ENCODE measurements around the gene CELF5. TPM values are rescaled to one million over a fixed set of nuclear protein-coding genes. Genes with fewer than 3 reads are reported as not detected.

The CELF5 gene
- total and polyA plus RNA-seq, 9 of the 15 experiments (the other 6 are each of a cell fraction or from before 2014, with no cell fraction given): 0.01 to 0.56 (median 0.22) TPM

- peak; percentile 66; the same call in 1 of the 2 replicates for TF ChIP-seq MYC (IDR thresholded peaks at IDR 0.05; ENCODE audit: low read depth, low read length)
- TF ChIP-seq MYC (CRISPR knock-in tag; IDR thresholded peaks at IDR 0.05; ENCODE audit: borderline replicate concordance, low read depth): no peak
- TF ChIP-seq NFIX (CRISPR knock-in tag; IDR thresholded peaks at IDR 0.05; ENCODE audit: low read depth): no peak
- TF ChIP-seq MAFG (tag; conservative IDR thresholded peaks at IDR 0.05): no peak
- no peak for TF ChIP-seq NRF1 (conservative IDR thresholded peaks at IDR 0.05 in 1 of 2, IDR thresholded peaks at IDR 0.05 in 1 of 2)
- TF ChIP-seq ZNF316 (IDR thresholded peaks at IDR 0.05): no peak
- no peak for TF ChIP-seq CBFB (CRISPR knock-in tag; IDR thresholded peaks at IDR 0.05)
- no peak for TF ChIP-seq ZFX (CRISPR knock-in tag; IDR thresholded peaks at IDR 0.05)
- peak; percentile 72 for TF ChIP-seq TRIM28 (IDR thresholded peaks at IDR 0.05)
- no peak for TF ChIP-seq ZC3H11A (IDR thresholded peaks at IDR 0.05; ENCODE audit: low read depth, low read length)
- no peak for TF ChIP-seq ZNF324 (CRISPR knock-in tag; IDR thresholded peaks at IDR 0.05)
- TF ChIP-seq MYBL2 (IDR thresholded peaks at IDR 0.05; ENCODE audit: low read depth): no peak
- TF ChIP-seq MYBL2 (CRISPR knock-in tag; IDR thresholded peaks at IDR 0.05; ENCODE audit: borderline replicate concordance): no peak
- TF ChIP-seq E2F4 (CRISPR knock-in tag; IDR thresholded peaks at IDR 0.05; ENCODE audit: low read depth): no peak
- TF ChIP-seq CTCF (IDR thresholded peaks at IDR 0.05 in 2 of 3, conservative IDR thresholded peaks at IDR 0.05 in 1 of 3; ENCODE audit: insufficient read depth in 2 of 3, low read depth in 1 of 3, low read length in 3 of 3): peak; percentile 29 to 51 (median 41); a peak in 4 of 6 replicates
- TF ChIP-seq SIRT6 (IDR thresholded peaks at IDR 0.05; ENCODE audit: low read depth, low read length): no peak
- no peak for TF ChIP-seq U2AF2 (optimal IDR thresholded peaks at IDR 0.05; ENCODE audit: low read depth, low read length)
- TF ChIP-seq, protein P1, sequence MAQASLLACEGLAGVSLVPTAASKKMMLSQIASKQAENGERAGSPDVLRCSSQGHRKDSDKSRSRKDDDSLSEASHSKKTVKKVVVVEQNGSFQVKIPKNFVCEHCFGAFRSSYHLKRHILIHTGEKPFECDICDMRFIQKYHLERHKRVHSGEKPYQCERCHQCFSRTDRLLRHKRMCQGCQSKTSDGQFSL (CRISPR knock-in tag; IDR thresholded peaks at IDR 0.05): no peak
- TF ChIP-seq, protein P1 (tag; IDR thresholded peaks at IDR 0.05): no peak
- TF ChIP-seq, protein P2, sequence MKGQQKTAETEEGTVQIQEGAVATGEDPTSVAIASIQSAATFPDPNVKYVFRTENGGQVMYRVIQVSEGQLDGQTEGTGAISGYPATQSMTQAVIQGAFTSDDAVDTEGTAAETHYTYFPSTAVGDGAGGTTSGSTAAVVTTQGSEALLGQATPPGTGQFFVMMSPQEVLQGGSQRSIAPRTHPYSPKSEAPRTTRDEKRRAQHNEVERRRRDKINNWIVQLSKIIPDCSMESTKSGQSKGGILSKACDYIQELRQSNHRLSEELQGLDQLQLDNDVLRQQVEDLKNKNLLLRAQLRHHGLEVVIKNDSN (CRISPR knock-in tag; IDR thresholded peaks at IDR 0.05): peak; percentile 66
- TF ChIP-seq, protein P3, sequence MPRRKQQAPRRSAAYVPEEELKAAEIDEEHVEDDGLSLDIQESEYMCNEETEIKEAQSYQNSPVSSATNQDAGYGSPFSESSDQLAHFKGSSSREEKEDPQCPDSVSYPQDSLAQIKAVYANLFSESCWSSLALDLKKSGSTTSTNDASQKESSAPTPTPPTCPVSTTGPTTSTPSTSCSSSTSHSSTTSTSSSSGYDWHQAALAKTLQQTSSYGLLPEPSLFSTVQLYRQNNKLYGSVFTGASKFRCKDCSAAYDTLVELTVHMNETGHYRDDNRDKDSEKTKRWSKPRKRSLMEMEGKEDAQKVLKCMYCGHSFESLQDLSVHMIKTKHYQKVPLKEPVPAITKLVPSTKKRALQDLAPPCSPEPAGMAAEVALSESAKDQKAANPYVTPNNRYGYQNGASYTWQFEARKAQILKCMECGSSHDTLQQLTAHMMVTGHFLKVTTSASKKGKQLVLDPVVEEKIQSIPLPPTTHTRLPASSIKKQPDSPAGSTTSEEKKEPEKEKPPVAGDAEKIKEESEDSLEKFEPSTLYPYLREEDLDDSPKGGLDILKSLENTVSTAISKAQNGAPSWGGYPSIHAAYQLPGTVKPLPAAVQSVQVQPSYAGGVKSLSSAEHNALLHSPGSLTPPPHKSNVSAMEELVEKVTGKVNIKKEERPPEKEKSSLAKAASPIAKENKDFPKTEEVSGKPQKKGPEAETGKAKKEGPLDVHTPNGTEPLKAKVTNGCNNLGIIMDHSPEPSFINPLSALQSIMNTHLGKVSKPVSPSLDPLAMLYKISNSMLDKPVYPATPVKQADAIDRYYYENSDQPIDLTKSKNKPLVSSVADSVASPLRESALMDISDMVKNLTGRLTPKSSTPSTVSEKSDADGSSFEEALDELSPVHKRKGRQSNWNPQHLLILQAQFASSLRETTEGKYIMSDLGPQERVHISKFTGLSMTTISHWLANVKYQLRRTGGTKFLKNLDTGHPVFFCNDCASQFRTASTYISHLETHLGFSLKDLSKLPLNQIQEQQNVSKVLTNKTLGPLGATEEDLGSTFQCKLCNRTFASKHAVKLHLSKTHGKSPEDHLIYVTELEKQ (CRISPR knock-in tag; IDR thresholded peaks at IDR 0.05): no peak
- no peak for TF ChIP-seq RFX5 (IDR thresholded peaks at IDR 0.05; ENCODE audit: low read depth, low read length)
Measured at GRCh38 chr19:3302755-3303154, 78.3 kb downstream of the CELF5 start (continued).

All from K562 (cell line).